Upper lobe of left lung (tissue), 6 donors: ENCODE measurements around the gene TPTE2. TPM values are rescaled to one million over a fixed set of nuclear protein-coding genes. Genes with fewer than 3 reads are reported as not detected.
A peak's percentile ranks its signal among the peaks of the same experiment; 100 is the strongest.
"Not testable (repeated sequence)": the region's sequence is repeated elsewhere in the genome, so short reads cannot be mapped to it uniquely, and the experiment has no call there.

Experiments
- ATAC-seq, 2 donors: fragments of 200-7000 bp; cut with Tn5 transposase; one replicate each; pipeline ENCODE4 v1.9.1; 2022; ENCODE audit warnings: mild to moderate bottlenecking in 2 of 2, moderate library complexity in 2 of 2; ENCODE audit not compliant: low FRiP score in 2 of 2
- DNase-seq, 2 donors: peaks; one replicate each; pipeline ENCODE4 v3.0.0-alpha.2; 2019 to 2020
- H3K27ac ChIP-seq, 4 donors: fragments of 200-600 bp; sonication (generic); one replicate each; pipeline ENCODE4 v1.5.1; 2016 to 2019
- H3K27me3 ChIP-seq, 4 donors: fragments of 200-600 bp; sonication (generic); one replicate each; pipeline ENCODE4 v1.5.1; 2017 to 2019
- H3K36me3 ChIP-seq, 4 donors: fragments of 200-600 bp; sonication (generic); one replicate each; pipeline ENCODE4 v1.5.1; 2016 to 2019
- H3K4me1 ChIP-seq, 4 donors: fragments of 200-600 bp; sonication (generic); one replicate each; pipeline ENCODE4 v1.5.1; 2018 to 2019
- H3K4me3 ChIP-seq, 4 donors: fragments of 200-600 bp; sonication (generic); one replicate each; pipeline ENCODE4 v1.5.1; 2017 to 2019; ENCODE audit warnings: mild to moderate bottlenecking in 2 of 4, moderate library complexity in 1 of 4
- H3K9me3 ChIP-seq, 4 donors: fragments of 200-600 bp; sonication (generic); one replicate each; pipeline ENCODE4 v1.5.1; 2018 to 2019
- EP300 ChIP-seq, 4 donors: sonication (generic); formaldehyde crosslinking; IDR thresholded peaks; one replicate each; pipeline ENCODE4 v1.5.1; 2017; ENCODE audit warnings: antibody characterized with exemption in 4 of 4, control low read depth in 2 of 4
- POLR2A ChIP-seq, 4 donors: fragments of 450-650 bp; IDR thresholded peaks; one replicate each; pipeline ENCODE4 v1.5.1; 2016 to 2017; ENCODE audit warnings: antibody characterized with exemption in 4 of 4, mild to moderate bottlenecking in 2 of 4
- POLR2AphosphoS5 ChIP-seq, 2 donors: sonication (generic); formaldehyde crosslinking; IDR thresholded peaks; one replicate each; pipeline ENCODE4 v1.5.1; 2017; ENCODE audit warnings: antibody characterized with exemption in 2 of 2
- WGBS, 2 donors: methylation state at CpG; one replicate each; pipeline ENCODE4 v1.1.5; 2017 to 2018; 5-methylcytosine and 5-hydroxymethylcytosine counted together
- total RNA-seq, 6 donors: library from RNA; depleted of rRNA in 4 of 6; stranded (reverse); fragments of >200 nt in 4 of 6; gene quantifications; one replicate each; pipeline versions ENCODE4 v1.1.0 to v1.2.1, GENCODE V29; 2016 to 2021
- TF ChIP-seq, protein P1 (sequence below), 6 experiments: fragments of 450-650 bp in 4 of 6; fragments of 200-600 bp in 2 of 6; sonication (generic) in 2 of 6; IDR thresholded peaks; one replicate each; pipeline ENCODE4 v1.5.1; 2016 to 2019; ENCODE audit warnings: antibody characterized with exemption in 6 of 6
- donor health status: DM: no; HTN: no; CAD: no; lungs with moderate emphysema.
- donor health status: DM: no; HTN: yes; CAD: no; lungs with severe emphysema.

TPTE2 gene
- total RNA-seq, 6 donors from 2014 or later, result not detected

DNA sequence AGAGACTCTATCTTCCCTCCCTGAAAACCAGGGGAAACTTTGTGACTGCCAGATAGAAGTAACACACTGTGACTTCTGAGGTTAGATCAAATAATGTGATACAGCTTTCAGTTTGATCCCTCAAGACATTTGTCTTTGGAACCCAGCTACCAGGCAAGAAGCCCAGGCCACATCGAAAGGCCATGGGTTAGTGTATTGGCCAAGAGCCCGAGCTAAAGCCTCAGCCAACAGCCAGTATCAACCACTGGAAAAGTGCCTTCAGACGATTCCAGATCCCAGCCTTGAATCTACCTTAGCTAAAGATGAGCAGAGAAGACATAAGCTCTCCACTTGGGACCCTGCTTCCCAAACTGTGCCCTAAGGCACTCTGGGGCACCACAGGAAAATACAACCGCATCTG lies 10.9 kb upstream of the TPTE2 start:
- Histone ChIP-seq H3K27ac (no peak overlapping the region), H3K9me3 (no peaks in the 10 kb centered on the region), H3K27me3 (no peaks in the 10 kb centered on the region), H3K4me3 (no peak overlapping the region), H3K4me1 (no peaks in the 10 kb centered on the region), H3K36me3 (no peaks in the 10 kb centered on the region)
- 80 to 89% methylated on average over 3 to 4 of the region's 4 CpGs for WGBS, 2 donors
- DNase-seq (no peak), ATAC-seq (no peak)
- no peak for TF ChIP-seq EP300 (IDR thresholded peaks at IDR 0.05)

DNA sequence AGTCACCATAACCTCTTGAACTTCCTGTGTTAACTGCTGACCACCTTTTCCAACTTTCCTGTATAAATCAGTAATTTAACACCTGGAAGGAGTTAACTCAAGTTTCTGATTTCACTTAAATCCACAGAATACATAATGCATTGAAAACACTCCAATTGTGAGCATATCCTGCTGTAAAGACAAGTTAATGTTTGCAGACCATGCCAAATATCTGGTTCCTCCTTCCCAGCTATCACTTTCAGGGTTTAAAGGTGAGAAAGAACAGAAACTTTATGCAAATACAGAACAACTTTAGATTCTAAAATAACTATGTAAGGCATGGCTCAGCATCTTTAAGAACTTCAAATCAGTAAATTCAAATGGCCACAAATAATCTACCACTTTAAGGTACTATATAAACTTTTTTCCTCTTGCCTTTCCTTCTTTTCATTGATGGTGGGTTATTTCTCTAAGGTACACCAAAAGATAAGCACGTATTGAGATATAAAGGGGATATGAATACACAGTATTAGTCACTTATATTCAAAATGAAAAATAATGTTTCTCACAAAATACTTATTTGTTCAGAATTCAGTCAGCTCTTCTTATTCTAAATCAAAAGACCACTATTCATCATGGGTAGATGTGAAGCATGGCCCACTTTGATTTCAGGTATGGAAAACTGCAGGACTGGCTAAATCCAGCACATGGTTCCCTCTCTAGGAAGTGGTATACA lies 6.6 kb upstream of the TPTE2 start:
- no peak for DNase-seq
- Histone ChIP-seq H3K4me3 (no peak overlapping the region), H3K9me3 (no peaks in the 10 kb centered on the region), H3K36me3 (no peaks in the 10 kb centered on the region), H3K27me3 (peaks cover 0 to 4% (median 0%) of the 10 kb centered on the region in 4 donors), H3K4me1 (no peaks in the 10 kb centered on the region), H3K27ac (no peak overlapping the region)
- ATAC-seq, result no peak
- TF ChIP-seq POLR2A (IDR thresholded peaks at IDR 0.05) (no peak), POLR2AphosphoS5 (IDR thresholded peaks at IDR 0.05) (no peak), EP300 (IDR thresholded peaks at IDR 0.05) (no peak)
- TF ChIP-seq, protein P1, sequence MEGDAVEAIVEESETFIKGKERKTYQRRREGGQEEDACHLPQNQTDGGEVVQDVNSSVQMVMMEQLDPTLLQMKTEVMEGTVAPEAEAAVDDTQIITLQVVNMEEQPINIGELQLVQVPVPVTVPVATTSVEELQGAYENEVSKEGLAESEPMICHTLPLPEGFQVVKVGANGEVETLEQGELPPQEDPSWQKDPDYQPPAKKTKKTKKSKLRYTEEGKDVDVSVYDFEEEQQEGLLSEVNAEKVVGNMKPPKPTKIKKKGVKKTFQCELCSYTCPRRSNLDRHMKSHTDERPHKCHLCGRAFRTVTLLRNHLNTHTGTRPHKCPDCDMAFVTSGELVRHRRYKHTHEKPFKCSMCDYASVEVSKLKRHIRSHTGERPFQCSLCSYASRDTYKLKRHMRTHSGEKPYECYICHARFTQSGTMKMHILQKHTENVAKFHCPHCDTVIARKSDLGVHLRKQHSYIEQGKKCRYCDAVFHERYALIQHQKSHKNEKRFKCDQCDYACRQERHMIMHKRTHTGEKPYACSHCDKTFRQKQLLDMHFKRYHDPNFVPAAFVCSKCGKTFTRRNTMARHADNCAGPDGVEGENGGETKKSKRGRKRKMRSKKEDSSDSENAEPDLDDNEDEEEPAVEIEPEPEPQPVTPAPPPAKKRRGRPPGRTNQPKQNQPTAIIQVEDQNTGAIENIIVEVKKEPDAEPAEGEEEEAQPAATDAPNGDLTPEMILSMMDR (IDR thresholded peaks at IDR 0.05), result no peak
- 69 to 77% methylated on average over 1 of the region's 1 CpG for WGBS, 2 donors

DNA sequence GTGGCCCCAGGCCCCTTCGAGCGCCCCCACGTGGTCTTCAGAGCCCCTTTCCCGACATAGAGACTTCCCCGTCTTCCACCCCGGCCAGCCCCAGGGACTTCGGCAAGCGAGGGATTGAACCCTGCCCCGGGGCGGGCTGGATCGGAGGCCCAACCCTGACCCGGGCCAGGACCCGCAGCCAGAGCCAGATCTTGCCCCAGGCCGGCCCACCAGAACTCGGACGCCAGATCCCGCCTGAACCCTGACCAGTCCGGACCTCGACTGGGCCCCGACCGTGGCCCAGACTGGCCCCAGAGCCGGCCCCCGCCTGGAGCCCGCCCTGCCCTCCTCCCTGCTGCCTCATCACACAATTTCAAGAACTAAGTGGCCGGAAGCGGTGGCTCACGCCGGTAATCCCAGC lies 253 bp upstream of the TPTE2 start:
- Histone ChIP-seq H3K9me3 (no peaks in the 10 kb centered on the region), H3K27me3 (peaks cover 0 to 4% (median 0%) of the 10 kb centered on the region in 4 donors), H3K36me3 (no peaks in the 10 kb centered on the region), H3K4me1 (no peaks in the 10 kb centered on the region), H3K4me3 (no peak overlapping the region), H3K27ac (no peak overlapping the region)
- no peak for TF ChIP-seq EP300 (IDR thresholded peaks at IDR 0.05)
- TF ChIP-seq, protein P1 (IDR thresholded peaks at IDR 0.05), result no peak
- ATAC-seq (peak; percentile 26 to 31), DNase-seq (peak in 1 of 2 donors; percentile 78)
- whole genome bisulfite sequencing, 2 donors, result 87 to 91% methylated on average over 17 to 28 of the region's 28 CpGs

DNA sequence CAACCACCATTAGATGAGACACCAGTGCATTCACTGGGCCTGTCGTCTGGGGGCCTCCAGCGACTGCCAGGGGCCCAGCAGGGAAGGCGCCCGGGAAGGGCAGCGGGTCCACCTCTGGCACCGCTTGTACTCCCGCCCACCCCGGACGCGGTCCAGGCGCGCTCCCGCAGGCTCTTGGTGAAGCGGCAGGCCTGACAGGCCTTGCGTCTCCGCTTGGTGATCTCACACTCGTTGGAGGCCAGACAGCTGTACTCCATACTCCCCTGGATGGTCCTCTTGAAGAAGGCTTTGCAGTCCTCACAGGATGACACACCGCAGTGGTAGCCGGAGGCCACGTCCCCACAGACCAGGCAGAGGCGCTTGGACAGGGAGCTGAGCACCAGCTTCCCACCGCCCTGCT lies 660 bp downstream of the TPTE2 start:
- not testable (repeated sequence) for H3K27ac ChIP-seq, H3K27me3 ChIP-seq, H3K9me3 ChIP-seq, H3K4me3 ChIP-seq, H3K36me3 ChIP-seq, H3K4me1 ChIP-seq, ATAC-seq
- 91 to 98% methylated on average over 9 to 22 of the region's 22 CpGs for WGBS, 2 donors
- peak in 1 of 2 donors; percentile 71 for DNase-seq

DNA sequence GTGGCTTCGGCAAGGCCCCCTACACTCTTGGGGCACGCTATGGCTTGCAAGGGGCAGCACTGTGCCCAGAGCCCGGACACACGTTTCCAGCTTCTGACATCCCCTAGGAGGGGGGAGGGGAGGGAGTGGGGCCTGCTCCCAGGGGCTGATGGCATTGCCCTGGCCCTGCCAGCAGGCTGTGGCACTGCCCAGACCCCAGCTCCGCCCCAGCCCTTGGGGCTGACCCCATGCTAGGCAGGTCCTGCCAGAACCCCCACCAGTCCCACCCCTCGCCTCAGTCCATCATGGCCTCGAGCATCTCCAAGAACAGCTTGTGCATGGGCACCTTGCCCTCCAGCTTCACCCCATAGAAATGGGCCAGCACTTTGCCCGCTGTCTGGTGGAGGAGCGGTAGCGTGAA lies 1.6 kb downstream of the TPTE2 start:
- DNase-seq, H3K27me3 ChIP-seq, H3K27ac ChIP-seq, H3K4me1 ChIP-seq, H3K4me3 ChIP-seq, H3K36me3 ChIP-seq, H3K9me3 ChIP-seq: not testable (repeated sequence)
- WGBS, 2 donors, result no CpG with 5 or more reads among the region's 10 CpGs
- ATAC-seq, result peak in 1 of 2 donors; percentile 38

DNA sequence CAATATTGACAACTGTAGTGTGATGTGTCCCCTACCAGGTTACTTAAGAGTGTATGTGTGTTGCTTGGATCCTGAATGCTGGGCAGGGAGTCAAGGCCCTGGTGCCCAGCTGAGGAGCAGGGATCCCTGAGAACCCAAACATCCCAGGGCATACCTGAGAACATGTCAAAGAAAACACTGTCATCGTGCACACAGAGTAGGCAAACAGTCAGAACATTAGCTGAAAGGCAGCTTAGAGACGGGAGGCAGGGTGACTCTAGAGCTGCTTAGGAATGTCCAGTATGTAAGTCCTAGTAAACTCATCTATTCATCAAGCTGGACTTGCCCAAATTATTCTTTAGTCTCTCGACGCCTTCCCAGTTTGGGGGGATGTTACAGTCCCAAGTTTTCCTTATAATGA lies 4.0 kb downstream of the TPTE2 start:
- H3K27ac ChIP-seq, H3K4me1 ChIP-seq, H3K4me3 ChIP-seq, DNase-seq, H3K9me3 ChIP-seq, H3K36me3 ChIP-seq, H3K27me3 ChIP-seq, ATAC-seq: not testable (repeated sequence)
- 71 to 73% methylated on average over 3 of the region's 4 CpGs for WGBS, 2 donors

DNA sequence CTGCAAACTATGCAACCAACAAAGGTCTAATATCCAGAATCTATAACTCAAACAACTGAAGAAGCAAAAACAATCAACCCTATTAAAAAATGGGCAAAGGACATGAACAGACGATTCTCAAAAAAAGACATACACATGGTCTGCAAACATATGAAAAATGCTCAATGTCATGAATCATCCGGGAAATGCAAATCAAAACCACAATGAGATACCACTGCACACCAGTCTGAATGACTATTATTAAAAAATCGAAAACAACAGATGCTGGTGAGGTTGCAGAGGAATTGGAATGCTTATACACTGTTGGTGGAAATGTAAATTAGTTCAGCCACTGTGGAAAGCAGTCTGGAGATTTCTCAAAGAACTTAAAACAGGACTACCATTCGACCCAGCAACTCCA lies 12.1 kb downstream of the TPTE2 start:
- 69 to 73% methylated on average over 3 to 4 of the region's 4 CpGs for WGBS, 2 donors

DNA sequence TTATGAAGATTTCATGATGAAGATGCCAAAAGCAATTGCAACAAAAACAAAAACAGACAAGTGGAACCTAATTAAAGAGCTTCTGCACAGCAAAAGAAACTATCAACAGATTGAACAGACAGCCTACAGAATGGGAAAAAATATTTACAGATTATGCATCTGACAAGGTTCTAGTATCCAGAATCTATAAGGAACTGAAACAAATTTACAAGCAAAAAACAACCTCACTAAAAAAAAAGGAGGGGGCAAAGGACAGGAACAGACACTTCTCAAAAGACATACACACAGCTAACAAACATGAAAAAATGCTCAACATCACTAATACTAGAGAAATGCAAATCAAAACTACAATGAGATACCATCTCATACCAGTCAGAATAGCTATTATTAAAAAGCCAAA lies 35.7 kb downstream of the TPTE2 start:
- ATAC-seq, H3K4me3 ChIP-seq, H3K36me3 ChIP-seq, DNase-seq, H3K9me3 ChIP-seq, H3K27me3 ChIP-seq, H3K27ac ChIP-seq, H3K4me1 ChIP-seq: not testable (repeated sequence)

More for the DNA sequence above, 12.1 kb downstream of the TPTE2 start:
- not testable (repeated sequence) for DNase-seq, H3K27me3 ChIP-seq, H3K4me1 ChIP-seq, H3K9me3 ChIP-seq, H3K27ac ChIP-seq, ATAC-seq, H3K4me3 ChIP-seq, H3K36me3 ChIP-seq
